Heart right ventricle (tissue), 16 donors: ENCODE results near the gene NETO1. TPM values are rescaled to one million over a fixed set of nuclear protein-coding genes. Genes with fewer than 3 reads are reported as not detected.

Experiments
- ATAC-seq, 8 donors: fragments of 200-7000 bp; cut with Tn5 transposase; one replicate each; pipeline ENCODE4 v1.9.1; 2020; ENCODE audit warnings: mild to moderate bottlenecking in 8 of 8, moderate library complexity in 8 of 8, moderate number of reproducible peaks in 1 of 8
- DNase-seq, 2 donors: peaks; one replicate each; pipeline ENCODE4 v3.0.0-alpha.2; 2020
- H3K27ac ChIP-seq, 10 donors: fragments of 200-600 bp; sonication (generic) in 2 of 10; one replicate each; pipeline versions ENCODE4 v1.5.0 to v1.8.0; 2020 to 2022; ENCODE audit warnings: mild to moderate bottlenecking in 3 of 10
- H3K27me3 ChIP-seq, 7 donors: fragments of 200-600 bp; one replicate each; pipeline ENCODE4 v1.8.0; 2021 to 2022; ENCODE audit warnings: mild to moderate bottlenecking in 2 of 7
- H3K36me3 ChIP-seq, 9 donors: fragments of 200-600 bp; sonication (generic) in 1 of 9; one replicate each; pipeline versions ENCODE4 v1.5.0 to v1.8.0; 2020 to 2022; ENCODE audit warnings: mild to moderate bottlenecking in 2 of 9
- H3K4me1 ChIP-seq, 9 donors: fragments of 200-600 bp; sonication (generic) in 1 of 9; one replicate each; pipeline versions ENCODE4 v1.5.0 to v1.8.0; 2020 to 2022; ENCODE audit warnings: mild to moderate bottlenecking in 4 of 9
- H3K4me3 ChIP-seq, 10 donors: fragments of 200-600 bp; sonication (generic) in 2 of 10; one replicate each; pipeline versions ENCODE4 v1.5.0 to v1.8.0; 2020 to 2022; ENCODE audit warnings: mild to moderate bottlenecking in 7 of 10, moderate library complexity in 2 of 10
- H3K9me3 ChIP-seq, 11 donors: fragments of 200-600 bp in 10 of 11; sonication (generic) in 2 of 11; one replicate each; pipeline versions ENCODE4 v1.5.0 to v1.8.0; 2013 to 2022; ENCODE audit warnings: mild to moderate bottlenecking in 2 of 11, control low read depth in 1 of 11, moderate library complexity in 1 of 11
- CTCF ChIP-seq, 9 donors: fragments of 200-600 bp; sonication (generic) in 2 of 9; IDR thresholded peaks; one replicate each; pipeline versions ENCODE4 v1.5.0 to v1.8.0; 2021 to 2022; ENCODE audit warnings: antibody characterized with exemption in 9 of 9, mild to moderate bottlenecking in 5 of 9, moderate library complexity in 1 of 9
- WGBS, 2 donors: extraction: QIAGEN DNeasy Blood & Tissue Kit; methylation state at CpG; one replicate each; pipeline ENCODE4 v1.1.7; 2013; ENCODE audit warnings: inconsistent platforms in 1 of 2; 5-methylcytosine and 5-hydroxymethylcytosine counted together
- intact Hi-C, 10 donors: fragments of 100-400 bp; cut with DNase I; formaldehyde crosslinking; loops; one replicate each; pipeline versions ENCODE4 v1.11.1 to v1.14.2; 2022
- polyA plus RNA-seq, 2 donors: library from polyadenylated mRNA; stranded (reverse); fragments of 200-250 nt; gene quantifications; one replicate each; pipeline ENCODE4 v1.2.3, GENCODE V29; 2013
- total RNA-seq, 10 donors: library from RNA; stranded (reverse); fragmentation: NEBNext Ultra II Directional in 3 of 10; extraction: Animal tissue kit (Norgen Biotek cat#: 25700) in 3 of 10; gene quantifications; one replicate each; pipeline versions ENCODE4 v1.2.1 to v1.2.4, GENCODE V29; 2021 to 2023
- donor health status: Arrhythmogenic right ventricular cardiomyopathy.
- donor health status: ischemic (EF 13 %, LVEDD 7.1; RV severe dilation, severe dysfunction).
- donor health status: healthy with polysubstance abuse.
- donor health status: DM: no; HTN: yes; CAD: no.
- donor health status: DM: no; HTN: no; CAD: no.
- donor health status: ischemic (EF 25% LVEDD 6.9; RV normal size, moderate dysfunction).
- donor health status: ischemic (EF 25% LVEDD 5.7; RV mildly dilated, moderate dysfunction).
- donor health status: healthy.
- donor health status: DM: yes; HTN: yes; CAD: no.
- donor health status: Ischemic cardiomyopathy.
- donor health status: ischemic (EF 35%, LVEDD 5.7; RV mildly dilated, moderate dysfunction).
- donor health status: nonischemic (EF 11% LVEDD 7.7; RV severe dilation, severe dysfunction).
- donor health status: DM: yes; HTN: yes; CAD: no.
- donor health status: PGD.
- donor health status: ischemic (EF 29% LVEDD 5.4; RV normal size, mild dysfunction).
- donor health status: nonischemic (EF 23%, LVEDD 6.1; RV moderate dilation, normal function).

NETO1 gene
- total and polyA plus RNA-seq, 12 donors: 0.07 to 0.78 (median 0.52) TPM; not detected in 6

- no peak for DNase-seq
- ATAC-seq: no peak
- TF ChIP-seq CTCF (IDR thresholded peaks at IDR 0.05): no peak
- H3K4me1 ChIP-seq: no peaks in the 10 kb centered on the region
- H3K36me3 ChIP-seq: no peaks in the 10 kb centered on the region
- no peaks in the 10 kb centered on the region for H3K27me3 ChIP-seq
- peaks cover 0 to 7% (median 0%) of the 10 kb centered on the region in 11 donors for H3K9me3 ChIP-seq
- no peak overlapping the region for H3K27ac ChIP-seq
- intact Hi-C loops: no loop called here
- no peak overlapping the region for H3K4me3 ChIP-seq
- 77 to 89% methylated on average over 8 of the region's 8 CpGs for WGBS, 2 donors
These were observed 24.0 kb downstream of the NETO1 start for GRCh38 chr18:72843743-72844142.

GRCh38 chr18:72840109-72840508 is 27.7 kb downstream of the NETO1 start:
- intact Hi-C loops: no loop called here
- H3K4me1 ChIP-seq: no peaks in the 10 kb centered on the region
- H3K36me3 ChIP-seq: no peaks in the 10 kb centered on the region
- no peak overlapping the region for H3K27ac ChIP-seq
- 5 to 12% methylated on average over 4 of the region's 4 CpGs for WGBS, 2 donors
- TF ChIP-seq CTCF (IDR thresholded peaks at IDR 0.05): no peak
- no peak overlapping the region for H3K4me3 ChIP-seq
- H3K9me3 ChIP-seq: no peaks in the 10 kb centered on the region
- DNase-seq (no peak), ATAC-seq (no peak)
- no peaks in the 10 kb centered on the region for H3K27me3 ChIP-seq

- Histone ChIP-seq H3K27me3 (no peaks in the 10 kb centered on the region), H3K4me3 (no peak overlapping the region), H3K9me3 (no peaks in the 10 kb centered on the region), H3K4me1 (no peaks in the 10 kb centered on the region), H3K27ac (no peak overlapping the region), H3K36me3 (no peaks in the 10 kb centered on the region)
- intact Hi-C loops: no loop called here
- no peak for ATAC-seq
- no peak for DNase-seq
- WGBS, 2 donors: 76 to 77% methylated on average over 3 of the region's 3 CpGs
- TF ChIP-seq CTCF (IDR thresholded peaks at IDR 0.05): no peak
These were observed 33.1 kb downstream of the NETO1 start for GRCh38 chr18:72834731-72835130.

- no peaks in the 10 kb centered on the region for H3K36me3 ChIP-seq
- no peaks in the 10 kb centered on the region for H3K4me1 ChIP-seq
- intact Hi-C loops: no loop called here
- 86 to 87% methylated on average over 7 of the region's 7 CpGs for WGBS, 2 donors
- H3K27me3 ChIP-seq: no peaks in the 10 kb centered on the region
- TF ChIP-seq CTCF (IDR thresholded peaks at IDR 0.05): no peak
- H3K27ac ChIP-seq: no peak overlapping the region
- no peaks in the 10 kb centered on the region for H3K9me3 ChIP-seq
- H3K4me3 ChIP-seq: no peak overlapping the region
- no peak for ATAC-seq
- DNase-seq: no peak
These were observed 34.3 kb downstream of the NETO1 start for GRCh38 chr18:72833471-72833870.
